Type B pancreatic cell (in vitro differentiated cells): ENCODE results near the gene DOHH. TPM values are rescaled to one million over a fixed set of nuclear protein-coding genes. Genes with fewer than 3 reads are reported as not detected.

Source experiments
- DNase-seq: peaks from one replicate; pipeline ENCODE4 v3.0.0; 2021; ENCODE audit warnings: mixed read lengths; ENCODE audit not compliant: unreplicated experiment; ENCODE audit errors: extremely low spot score
- H3K27ac Mint-ChIP-seq: 2 replicates; pipeline ENCODE4 v1.8.0; 2021; ENCODE audit warnings: mild to moderate bottlenecking, mixed read lengths
- H3K27me3 Mint-ChIP-seq: 2 replicates; pipeline ENCODE4 v1.8.0; 2021; ENCODE audit warnings: mixed read lengths
- H3K36me3 Mint-ChIP-seq: 2 replicates; pipeline ENCODE4 v1.8.0; 2021; ENCODE audit warnings: mixed read lengths
- H3K4me1 Mint-ChIP-seq: one replicate; pipeline ENCODE4 v1.8.0; 2021; ENCODE audit warnings: mixed read lengths; ENCODE audit not compliant: unreplicated experiment
- H3K4me3 Mint-ChIP-seq: 2 replicates; pipeline ENCODE4 v1.8.0; 2021; ENCODE audit warnings: mild to moderate bottlenecking, mixed read lengths
- H3K9me3 Mint-ChIP-seq: 2 replicates; pipeline ENCODE4 v1.8.0; 2021; ENCODE audit warnings: mixed read lengths
- total RNA-seq: library from RNA; stranded (reverse); gene quantifications from 2 replicates; pipeline ENCODE4 v1.2.1, GENCODE V29; 2021; ENCODE audit warnings: low replicate concordance
- TF ChIP-seq, protein P1 (sequence below): fragments of 200-600 bp; sonication (generic); conservative IDR thresholded peaks from 2 replicates; pipeline ENCODE4 v1.5.0; 2021; ENCODE audit warnings: antibody characterized with exemption, mild to moderate bottlenecking

The DOHH gene
- total RNA-seq, 1 donor from 2014 or later, result 10.8 TPM

DNA sequence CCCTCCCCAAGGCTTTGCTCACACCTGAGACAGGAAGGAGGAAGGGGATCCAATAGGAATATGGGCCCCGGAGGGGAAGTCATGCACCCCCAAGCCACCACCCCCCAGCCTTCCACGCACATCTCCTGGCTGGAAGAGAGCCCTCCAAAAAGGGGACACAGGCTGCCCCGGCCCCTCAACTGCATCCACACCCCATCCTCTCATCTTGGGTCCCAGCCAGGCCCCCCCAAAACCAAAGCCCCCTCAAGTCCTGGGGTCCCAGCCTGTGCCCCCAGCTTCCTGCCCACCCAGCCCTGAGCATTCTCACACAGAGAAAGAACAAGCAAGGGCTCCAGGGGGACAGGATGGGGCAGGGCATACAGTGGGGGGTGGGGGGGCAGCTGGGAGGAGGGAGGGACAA is 32.3 kb downstream of the DOHH start:
- Mint-ChIP-seq H3K36me3 (no peaks in the 10 kb centered on the region), H3K27ac (no peak overlapping the region), H3K27me3 (peaks cover 46% of the 10 kb centered on the region), H3K4me1 (no peaks in the 10 kb centered on the region), H3K4me3 (no peak overlapping the region), H3K9me3 (no peaks in the 10 kb centered on the region)
- no peak for DNase-seq
- TF ChIP-seq, protein P1, sequence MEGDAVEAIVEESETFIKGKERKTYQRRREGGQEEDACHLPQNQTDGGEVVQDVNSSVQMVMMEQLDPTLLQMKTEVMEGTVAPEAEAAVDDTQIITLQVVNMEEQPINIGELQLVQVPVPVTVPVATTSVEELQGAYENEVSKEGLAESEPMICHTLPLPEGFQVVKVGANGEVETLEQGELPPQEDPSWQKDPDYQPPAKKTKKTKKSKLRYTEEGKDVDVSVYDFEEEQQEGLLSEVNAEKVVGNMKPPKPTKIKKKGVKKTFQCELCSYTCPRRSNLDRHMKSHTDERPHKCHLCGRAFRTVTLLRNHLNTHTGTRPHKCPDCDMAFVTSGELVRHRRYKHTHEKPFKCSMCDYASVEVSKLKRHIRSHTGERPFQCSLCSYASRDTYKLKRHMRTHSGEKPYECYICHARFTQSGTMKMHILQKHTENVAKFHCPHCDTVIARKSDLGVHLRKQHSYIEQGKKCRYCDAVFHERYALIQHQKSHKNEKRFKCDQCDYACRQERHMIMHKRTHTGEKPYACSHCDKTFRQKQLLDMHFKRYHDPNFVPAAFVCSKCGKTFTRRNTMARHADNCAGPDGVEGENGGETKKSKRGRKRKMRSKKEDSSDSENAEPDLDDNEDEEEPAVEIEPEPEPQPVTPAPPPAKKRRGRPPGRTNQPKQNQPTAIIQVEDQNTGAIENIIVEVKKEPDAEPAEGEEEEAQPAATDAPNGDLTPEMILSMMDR, result no peak

DNA sequence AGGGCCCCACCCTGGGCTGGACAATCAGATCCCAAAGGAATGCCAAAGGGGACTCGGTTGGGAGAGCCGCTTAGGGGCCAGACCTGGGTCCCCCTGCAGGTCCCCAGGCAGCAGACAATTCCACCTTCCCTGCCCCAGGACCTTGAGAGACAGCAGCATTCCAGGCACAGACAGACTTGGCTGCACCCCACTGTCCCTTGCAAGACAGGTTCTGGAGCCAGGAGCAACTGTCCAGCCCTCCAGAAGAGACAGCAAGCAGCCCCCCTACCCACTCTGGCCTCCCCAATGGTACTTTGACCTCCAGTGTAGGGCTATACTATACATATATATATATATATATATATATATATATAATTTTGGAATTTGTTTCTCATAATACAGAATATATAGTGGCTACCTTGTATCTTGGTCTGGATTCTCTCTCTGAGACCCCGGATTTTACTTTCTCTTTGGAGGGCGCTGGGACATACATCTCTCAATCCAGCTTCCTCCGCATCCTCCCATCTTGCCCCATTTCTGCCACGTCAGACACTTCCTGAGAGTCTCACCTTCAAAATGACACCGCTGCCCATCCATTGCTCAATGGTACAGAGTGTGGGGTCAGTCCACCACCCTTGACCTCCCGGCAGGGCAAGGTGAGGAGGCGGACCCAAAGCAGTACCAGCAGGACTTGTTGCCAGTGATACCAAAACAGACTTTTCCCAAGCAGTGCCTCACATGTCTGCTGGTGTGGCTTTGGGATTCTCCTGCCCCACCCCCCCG is 32.9 kb downstream of the DOHH start:
- no peak overlapping the region for H3K4me3 Mint-ChIP-seq
- peaks cover 50% of the 10 kb centered on the region for H3K27me3 Mint-ChIP-seq
- no peak for DNase-seq
- peaks cover 3% of the 10 kb centered on the region for H3K36me3 Mint-ChIP-seq
- peaks cover 4% of the 10 kb centered on the region for H3K4me1 Mint-ChIP-seq
- H3K27ac Mint-ChIP-seq, result no peak overlapping the region
- H3K9me3 Mint-ChIP-seq, result no peaks in the 10 kb centered on the region
- TF ChIP-seq, protein P1, result no peak

DNA sequence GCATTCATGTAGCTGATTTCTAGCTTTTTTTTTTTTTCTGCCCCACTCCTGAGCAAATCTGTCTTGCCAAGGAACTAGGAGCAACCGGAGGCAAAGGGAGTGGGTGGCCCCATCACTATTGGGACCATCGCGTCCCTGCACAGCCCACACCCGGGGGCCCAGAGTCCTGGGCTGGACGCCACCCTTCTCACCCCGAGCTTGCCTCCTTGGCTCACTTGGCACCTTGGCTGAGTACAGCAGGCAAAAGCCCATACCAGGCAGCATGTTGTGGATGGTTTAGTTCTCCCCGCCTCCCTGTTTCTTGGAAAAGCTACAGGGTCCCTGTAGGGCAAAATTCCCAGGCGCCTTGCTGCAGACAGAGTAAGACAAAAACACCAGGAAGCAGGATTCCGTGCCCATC is 33.8 kb downstream of the DOHH start:
- no peak for DNase-seq
- Mint-ChIP-seq H3K9me3 (no peaks in the 10 kb centered on the region), H3K27ac (no peak overlapping the region), H3K4me3 (no peak overlapping the region), H3K4me1 (peaks cover 5% of the 10 kb centered on the region), H3K27me3 (peaks cover 56% of the 10 kb centered on the region), H3K36me3 (peaks cover 5% of the 10 kb centered on the region)
- TF ChIP-seq, protein P1, result no peak

DNA sequence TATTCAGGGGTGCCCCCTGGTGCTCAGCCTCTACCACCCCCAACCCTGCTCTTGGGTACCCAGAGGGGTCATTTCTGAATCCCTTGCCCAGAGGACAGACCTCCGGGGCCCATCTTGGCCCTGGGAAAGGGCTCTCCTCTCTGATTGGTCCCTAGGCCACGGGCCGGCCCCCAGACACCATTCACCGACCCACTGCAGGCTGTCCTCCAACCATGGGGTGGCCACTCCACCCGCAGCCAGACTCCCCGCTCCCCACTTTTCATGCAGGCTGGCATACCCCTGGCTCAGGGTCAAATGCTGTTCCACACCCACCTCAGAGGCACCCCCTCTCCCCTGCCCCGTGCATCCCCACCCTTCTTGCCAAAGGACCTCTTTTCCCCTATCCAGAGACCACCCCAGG is 34.9 kb downstream of the DOHH start:
- Mint-ChIP-seq H3K9me3 (no peaks in the 10 kb centered on the region), H3K4me1 (peaks cover 5% of the 10 kb centered on the region)

DNA sequence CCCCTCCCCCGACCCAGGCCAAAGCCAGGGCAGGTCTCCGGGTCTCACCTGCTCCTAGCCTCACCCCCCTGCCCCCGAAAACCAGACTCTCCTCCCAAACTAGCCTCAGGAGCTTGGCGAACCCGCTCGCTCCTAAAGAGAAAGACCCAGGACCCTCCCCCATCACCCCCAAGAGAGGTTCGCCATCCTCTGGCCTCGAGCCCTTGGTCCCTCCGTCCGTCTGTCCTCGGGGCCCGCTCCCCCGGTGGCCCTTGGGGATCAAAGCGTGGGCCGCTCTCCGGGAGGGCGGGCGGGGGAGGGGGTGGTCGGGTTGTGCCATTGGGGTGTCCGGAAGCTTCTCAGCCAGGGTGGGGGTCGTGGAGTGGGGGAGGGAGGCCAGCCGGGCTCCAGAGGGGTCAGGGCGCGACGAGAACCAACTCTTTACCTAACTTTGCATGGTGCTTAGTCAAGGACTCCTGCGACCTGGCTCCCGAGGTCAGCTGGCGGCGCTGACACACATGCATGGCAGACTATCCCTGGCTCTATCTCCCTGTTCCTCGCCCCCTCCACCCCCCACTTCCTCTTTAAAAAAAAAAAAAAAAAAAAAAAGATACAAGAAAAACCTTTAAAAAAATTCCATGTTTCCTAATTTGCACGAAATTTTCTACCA is 35.8 kb downstream of the DOHH start:
- Mint-ChIP-seq H3K27ac (no peak overlapping the region), H3K36me3 (peaks cover 5% of the 10 kb centered on the region), H3K27me3 (peaks cover 53% of the 10 kb centered on the region), H3K4me1 (peaks cover 5% of the 10 kb centered on the region), H3K9me3 (no peaks in the 10 kb centered on the region), H3K4me3 (no peak overlapping the region)
- DNase-seq, result no peak
- TF ChIP-seq, protein P1, result no peak

More for the DNA sequence above, 34.9 kb downstream of the DOHH start:
- DNase-seq, result no peak
- Mint-ChIP-seq H3K36me3 (peaks cover 5% of the 10 kb centered on the region), H3K27me3 (peaks cover 57% of the 10 kb centered on the region), H3K4me3 (no peak overlapping the region), H3K27ac (no peak overlapping the region)
- TF ChIP-seq, protein P1, result no peak
